HG03139 (cell line): Measurements from ENCODE around the gene PTPRK.

Source experiments
- ATAC-seq: cut with Tn5 transposase; IDR thresholded peaks from one replicate; pipeline ENCODE4 v1.9.1; 2021; ENCODE audit not compliant: unreplicated experiment

The PTPRK gene

DNA sequence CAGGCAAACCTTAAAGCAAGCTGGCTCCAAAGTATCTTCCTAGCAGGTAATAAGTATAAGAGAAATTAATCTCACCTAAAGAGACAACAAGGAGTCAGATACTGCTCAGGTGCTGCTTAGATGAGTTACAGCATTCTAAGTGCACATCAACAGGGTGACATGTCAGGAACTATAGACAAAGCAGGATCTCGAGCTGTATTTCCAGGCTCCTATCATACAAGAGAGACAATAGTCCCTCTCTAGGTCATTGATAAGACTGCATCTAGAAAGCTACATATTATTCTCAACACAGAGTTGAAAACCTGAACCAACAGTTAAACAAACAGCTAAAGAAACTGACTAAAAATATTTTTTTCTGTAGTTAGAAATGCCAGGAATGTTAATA, 3.9 kb downstream of the PTPRK start:
- ATAC-seq: no peak

DNA sequence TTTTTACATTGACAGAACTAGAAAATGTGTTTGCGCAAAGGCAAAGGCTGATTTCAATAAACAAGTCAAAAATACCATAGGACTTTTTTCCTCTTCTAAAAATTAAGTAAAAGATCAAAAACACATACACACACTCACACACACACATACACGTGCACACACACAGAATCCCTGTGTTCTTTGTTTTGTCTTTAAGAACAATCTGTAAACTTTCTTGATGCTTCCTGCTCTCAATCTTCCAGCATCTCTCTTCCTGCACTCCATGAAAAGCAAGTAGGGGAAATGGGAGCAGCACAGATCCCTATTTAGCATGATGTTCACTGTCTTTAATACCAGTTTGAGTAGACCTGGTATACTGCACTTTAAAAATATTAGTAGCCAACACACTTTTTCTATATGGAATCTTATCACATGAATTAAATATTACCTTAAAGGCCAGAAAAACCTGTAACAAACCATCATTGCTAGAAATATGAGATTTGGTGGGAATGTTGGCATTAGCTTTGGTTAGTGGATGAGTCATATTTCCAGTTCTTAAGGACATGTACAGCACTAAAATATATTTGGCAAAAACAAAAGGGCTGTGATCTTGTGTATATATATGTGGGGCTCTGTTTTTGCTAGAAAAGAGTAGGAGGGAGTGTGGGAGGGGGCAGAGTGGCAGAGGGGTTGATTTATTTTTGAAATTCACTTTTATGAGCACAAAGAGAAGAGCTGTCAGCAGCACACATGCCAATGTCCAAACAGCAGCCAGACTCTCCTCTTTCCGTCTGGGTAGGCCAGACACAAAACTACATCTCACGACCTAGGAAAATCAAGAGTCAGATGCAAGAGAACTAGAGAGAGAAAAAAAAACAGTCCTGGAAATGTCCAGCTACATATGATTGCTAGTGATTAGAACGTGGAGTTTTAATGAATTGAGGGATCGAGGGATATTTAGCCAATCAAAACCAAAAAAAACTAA, 4.6 kb downstream of the PTPRK start:
- ATAC-seq: no peak

DNA sequence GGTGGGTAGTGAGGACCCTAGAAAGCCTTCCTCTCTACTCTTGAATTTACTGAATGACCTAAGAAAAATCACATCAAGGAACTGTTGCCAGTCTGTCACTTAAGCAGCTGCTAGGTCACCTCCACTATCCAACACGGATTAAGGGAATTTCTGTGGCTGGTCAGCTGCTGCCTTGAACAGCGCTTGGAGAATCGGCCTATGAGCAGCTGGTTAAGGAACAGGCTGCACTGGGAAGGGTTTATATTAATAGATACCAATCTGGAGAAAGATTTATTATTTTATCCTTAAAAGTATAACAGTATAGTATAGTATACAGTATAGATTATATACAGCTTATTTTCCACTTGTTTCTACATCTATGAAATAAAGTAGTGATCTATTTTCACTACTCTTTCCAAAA, 6.5 kb downstream of the PTPRK start:
- no peak for ATAC-seq

DNA sequence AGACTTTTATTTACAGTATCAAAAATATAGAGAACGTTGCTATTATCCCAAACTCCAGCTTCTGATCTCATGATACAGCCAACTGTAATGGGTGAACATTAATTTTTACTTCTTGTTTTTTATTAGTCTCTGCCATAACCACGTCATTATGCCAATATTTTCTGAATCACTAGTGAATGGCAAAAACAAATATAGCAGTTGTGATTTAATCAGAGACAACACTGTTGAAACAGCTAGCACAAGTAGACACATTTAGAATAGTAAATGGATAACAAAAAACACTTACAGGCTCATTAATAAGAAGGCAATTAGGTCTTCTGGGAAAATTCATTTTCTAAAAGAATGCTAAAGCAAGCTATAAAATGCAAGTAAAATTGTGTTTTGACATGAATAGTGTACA, 8.1 kb downstream of the PTPRK start:
- no peak for ATAC-seq

- ATAC-seq: peak; percentile 65
Measured at GRCh38 chr6:128511506-128511905, 8.9 kb downstream of the PTPRK start.

- no peak for ATAC-seq
Measured at GRCh38 chr6:128509709-128510108, 10.7 kb downstream of the PTPRK start.

DNA sequence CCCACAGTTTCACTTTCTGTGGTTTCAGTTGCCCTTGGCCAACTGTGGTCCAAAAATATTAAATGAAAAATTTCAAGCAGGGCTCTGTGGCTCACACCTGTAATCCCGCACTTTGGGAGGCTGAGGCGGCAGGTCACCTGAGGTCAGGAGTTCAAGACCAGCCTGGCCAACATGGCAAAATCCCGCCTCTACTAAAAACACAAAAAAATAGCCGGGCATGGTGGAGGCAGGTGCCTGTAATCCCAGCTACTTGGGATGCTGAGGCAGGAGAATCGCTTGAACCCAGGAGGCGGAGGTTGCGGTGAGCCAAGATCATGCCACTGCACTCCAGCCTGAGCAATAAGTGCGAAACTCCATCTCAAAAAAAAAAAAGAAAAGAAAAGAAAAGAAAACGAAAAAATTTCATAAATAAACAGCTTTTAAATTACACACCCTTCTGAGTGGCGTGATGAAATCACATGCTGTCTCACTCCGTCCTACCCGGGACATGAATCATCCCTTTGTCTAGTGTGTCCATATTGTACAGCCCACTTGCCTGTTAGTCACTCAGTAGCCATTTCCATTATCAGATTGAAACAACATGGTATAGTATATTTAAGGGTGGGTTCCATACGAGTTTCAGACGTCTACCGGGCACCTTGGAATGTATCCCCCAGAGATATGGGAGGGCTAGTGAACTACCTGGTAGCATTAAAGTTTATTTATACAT, 11.7 kb downstream of the PTPRK start:
- ATAC-seq: no peak

GRCh38 chr6:128507337-128508310, 12.8 kb downstream of the PTPRK start:
- ATAC-seq: no peak

- ATAC-seq: no peak
Measured at GRCh38 chr6:128505603-128506002, 14.8 kb downstream of the PTPRK start.

- ATAC-seq: no peak
Measured at GRCh38 chr6:128504003-128504654, 16.3 kb downstream of the PTPRK start.

DNA sequence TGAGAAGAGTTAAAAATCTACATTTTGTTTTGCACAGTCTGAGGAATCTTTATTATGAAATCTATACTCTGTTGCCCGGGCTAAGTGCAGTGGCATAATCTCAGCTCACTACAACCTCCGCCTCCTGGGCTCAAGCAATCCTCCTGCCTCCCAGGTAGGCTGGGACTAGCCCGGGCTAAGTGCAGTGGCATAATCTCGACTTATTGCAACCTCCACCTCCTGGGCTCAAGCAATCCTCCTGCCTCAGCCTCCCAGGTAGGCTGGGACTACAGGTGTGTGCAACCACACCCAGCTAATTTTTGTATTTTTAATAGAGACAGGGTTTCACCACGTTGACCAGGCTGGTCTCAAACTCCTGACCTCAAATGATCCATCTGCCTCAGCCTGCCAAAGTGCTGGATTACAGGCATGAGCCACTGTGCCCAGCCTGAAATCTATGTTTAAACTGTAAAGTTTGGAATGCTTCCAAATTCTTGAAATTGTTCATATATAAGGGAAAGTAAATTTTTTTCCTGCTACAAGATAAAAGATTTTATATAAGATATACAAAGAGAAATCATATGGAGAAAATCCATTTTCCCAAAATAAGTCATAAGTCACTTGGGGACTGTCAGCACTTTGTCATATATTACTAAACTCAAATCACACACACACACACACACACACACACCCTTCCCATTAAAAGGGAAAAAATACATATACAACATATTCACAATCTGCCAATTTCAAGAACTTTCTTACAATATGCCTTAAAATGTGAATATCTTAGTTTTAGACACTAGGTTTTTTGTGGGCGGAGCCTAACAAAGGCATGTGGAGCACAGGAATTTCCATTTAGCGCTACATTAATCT, 19.4 kb downstream of the PTPRK start:
- ATAC-seq: no peak

DNA sequence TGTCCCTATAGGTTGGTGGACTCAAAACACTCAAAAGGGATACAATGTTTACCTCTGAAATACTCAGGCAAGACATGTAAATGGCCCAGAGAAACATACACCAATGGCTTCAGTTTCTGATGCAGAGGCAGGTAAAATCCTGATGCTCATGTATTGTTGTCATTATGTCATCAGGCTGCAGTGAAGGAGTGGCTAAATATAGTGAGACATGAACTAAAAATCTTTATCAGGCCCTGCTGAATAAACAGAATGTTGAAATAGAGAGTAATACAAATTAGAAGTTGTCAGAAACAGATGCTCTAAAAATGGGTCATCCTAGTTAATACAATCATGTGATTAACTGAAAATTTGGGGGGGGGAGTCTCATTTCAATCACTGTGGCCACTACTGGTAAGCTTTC, 20.4 kb downstream of the PTPRK start:
- ATAC-seq: no peak

GRCh38 chr6:128499079-128499731, 21.2 kb downstream of the PTPRK start:
- no peak for ATAC-seq

- no peak for ATAC-seq
Measured at GRCh38 chr6:128498234-128498633, 22.2 kb downstream of the PTPRK start.

DNA sequence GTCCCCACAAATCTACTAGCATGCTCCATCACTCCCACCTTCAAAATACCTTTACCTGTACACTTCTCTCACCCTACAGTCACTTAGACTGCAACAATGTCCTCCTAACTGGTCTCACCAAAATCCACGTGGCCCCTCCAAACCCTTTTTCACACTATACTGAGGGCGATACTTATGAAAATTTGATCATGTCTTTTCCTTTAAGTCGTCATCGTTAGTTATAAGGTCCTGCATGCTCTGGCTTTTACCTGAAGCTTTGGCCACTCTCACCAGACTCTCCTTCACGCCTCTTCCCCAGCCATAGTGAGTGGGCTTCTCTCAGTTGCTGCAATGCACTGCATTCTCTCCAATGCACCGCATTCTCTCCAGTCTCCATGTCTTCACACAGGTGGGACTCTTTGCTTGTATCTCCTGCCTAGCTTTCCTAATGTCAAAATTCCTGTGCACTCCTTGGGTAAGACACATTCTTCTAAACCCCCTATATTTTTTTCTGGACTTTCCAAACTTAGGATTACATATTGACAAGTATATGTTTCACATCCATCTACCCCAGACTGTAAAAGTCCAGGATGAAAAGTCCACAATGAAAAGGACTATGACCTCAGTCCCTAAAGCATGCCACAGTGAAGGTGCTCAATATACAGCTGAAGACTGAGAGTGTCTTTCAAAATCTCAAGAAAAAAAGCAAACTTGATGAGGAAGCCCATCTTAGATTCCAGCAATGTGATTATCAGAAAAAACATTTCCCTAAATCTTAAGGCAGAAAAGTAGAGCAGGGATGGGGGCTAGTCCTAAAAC, 24.7 kb downstream of the PTPRK start:
- ATAC-seq: no peak

DNA sequence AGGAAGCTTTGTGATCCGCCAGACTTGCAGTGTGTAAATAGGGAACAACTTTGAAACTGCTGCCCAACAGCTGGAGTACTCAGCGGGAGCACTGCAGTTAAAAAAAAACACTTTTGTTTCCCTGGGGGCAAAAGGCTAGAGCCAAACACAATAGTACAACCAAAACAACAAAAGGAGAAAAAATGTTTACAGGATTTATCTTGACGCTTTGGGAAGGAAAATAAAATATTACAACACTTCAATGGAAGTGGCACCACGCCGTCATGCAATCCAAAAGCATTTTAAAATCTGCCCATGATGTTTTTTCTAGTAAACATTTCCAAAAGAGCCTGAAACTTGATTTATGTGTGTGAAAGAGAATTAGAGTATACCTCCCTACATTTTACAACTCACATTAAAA, 26.0 kb downstream of the PTPRK start:
- no peak for ATAC-seq

DNA sequence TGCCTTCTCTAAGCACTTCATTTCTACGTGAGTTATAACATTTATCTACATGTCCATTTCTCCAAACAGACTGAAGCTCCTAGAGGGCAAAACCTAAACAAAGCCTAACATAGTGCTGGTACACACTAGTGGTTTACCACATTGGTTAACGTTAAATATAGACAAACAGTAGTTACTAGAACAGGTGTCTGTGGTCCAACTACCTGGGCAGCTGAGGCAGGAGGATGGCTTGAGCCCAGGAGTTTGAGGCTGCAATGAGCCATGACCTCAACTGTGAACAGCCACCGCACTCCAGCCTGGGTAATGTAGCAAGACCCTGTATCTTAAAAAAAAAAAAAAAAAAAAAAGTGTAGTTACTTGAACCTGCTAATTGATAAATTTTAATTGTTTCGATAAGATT, 26.5 kb downstream of the PTPRK start:
- peak; percentile 65 for ATAC-seq

DNA sequence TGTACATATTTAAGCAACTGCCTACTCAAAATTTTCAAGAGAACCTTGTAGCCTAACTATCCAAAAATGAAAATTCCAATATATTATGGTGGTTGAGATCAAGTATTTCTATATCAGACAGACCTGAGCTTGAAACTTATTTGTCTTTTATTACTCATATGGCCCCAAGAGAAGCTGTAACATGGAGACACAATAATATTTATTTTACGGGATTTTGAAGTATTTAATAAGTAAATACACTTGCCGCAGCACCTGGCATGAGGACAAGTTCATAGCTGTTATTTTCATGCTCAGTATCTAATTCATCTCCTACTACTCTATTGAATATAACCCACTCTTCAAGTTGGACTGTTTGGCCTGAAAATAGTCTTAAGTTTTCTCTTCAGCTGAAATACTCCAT, 28.0 kb downstream of the PTPRK start:
- ATAC-seq: no peak
